LNCAP (cell line): Measurements from ENCODE around the gene CTCF.

Experiments
- CTCF ChIP-seq: fragments of 450-650 bp; IDR thresholded peaks from 2 replicates; pipeline ENCODE4 v1.5.1; 2017; ENCODE audit warnings: mild to moderate bottlenecking

The CTCF gene

GRCh38 chr16:67558859-67559258 is 3.5 kb upstream of the CTCF start:
- no peak for TF ChIP-seq CTCF

GRCh38 chr16:67560827-67561342 is 1.4 kb upstream of the CTCF start:
- no peak for TF ChIP-seq CTCF

- TF ChIP-seq CTCF, result no peak
Observed at GRCh38 chr16:67561501-67561823, 864 bp upstream of the CTCF start.

GRCh38 chr16:67561824-67562525 is 351 bp upstream of the CTCF start:
- TF ChIP-seq CTCF, result no peak

GRCh38 chr16:67562918-67563707 is 787 bp downstream of the CTCF start:
- TF ChIP-seq CTCF, result peak; percentile 26; the same call in 1 of the 2 replicates

GRCh38 chr16:67563708-67564468 is 1.6 kb downstream of the CTCF start:
- TF ChIP-seq CTCF, result no peak

- no peak for TF ChIP-seq CTCF
Observed at GRCh38 chr16:67565470-67566100, 3.3 kb downstream of the CTCF start.
